Panc1 (cell line): ENCODE measurements around the gene LDB2.

Experiments
- CTCF ChIP-seq: fragments of 450-650 bp; IDR thresholded peaks from 2 replicates; pipeline ENCODE4 v1.5.1; 2017; ENCODE audit warnings: mild to moderate bottlenecking
- POLR2AphosphoS5 ChIP-seq: IDR thresholded peaks from 2 replicates; pipeline ENCODE4 v1.6.1; 2012; ENCODE audit warnings: mild to moderate bottlenecking, low read depth, low read length, moderate library complexity
- TCF7L2 ChIP-seq: IDR thresholded peaks from 2 replicates; pipeline ENCODE4 v1.6.1; 2011; ENCODE audit warnings: mild to moderate bottlenecking, low read depth, low read length, inconsistent platforms

- no peak for TF ChIP-seq TCF7L2
- no peak for TF ChIP-seq CTCF
- no peak for TF ChIP-seq POLR2AphosphoS5
Observed at GRCh38 chr4:16772366-16772850, 126.0 kb downstream of the LDB2 start.
